OCI-LY1 (cell line): Measurements from ENCODE around the gene SH3BGRL2.

Source experiments
- EZH2 ChIP-seq: fragments of 200-600 bp; sonication (generic), shearing (Covaris generic); IDR thresholded peaks from 2 replicates; pipeline ENCODE4 v1.8.0; 2017; ENCODE audit warnings: borderline replicate concordance, mixed run types, mild to moderate bottlenecking, antibody characterized with exemption, low read length, moderate library complexity, mixed read lengths
- TF ChIP-seq, protein P1 (sequence below): fragments of 200-600 bp; sonication (generic), shearing (Covaris generic); IDR thresholded peaks from 2 replicates; pipeline ENCODE4 v1.5.1; 2017; ENCODE audit warnings: mild to moderate bottlenecking, antibody characterized with exemption, low read length, moderate library complexity, mixed read lengths

DNA sequence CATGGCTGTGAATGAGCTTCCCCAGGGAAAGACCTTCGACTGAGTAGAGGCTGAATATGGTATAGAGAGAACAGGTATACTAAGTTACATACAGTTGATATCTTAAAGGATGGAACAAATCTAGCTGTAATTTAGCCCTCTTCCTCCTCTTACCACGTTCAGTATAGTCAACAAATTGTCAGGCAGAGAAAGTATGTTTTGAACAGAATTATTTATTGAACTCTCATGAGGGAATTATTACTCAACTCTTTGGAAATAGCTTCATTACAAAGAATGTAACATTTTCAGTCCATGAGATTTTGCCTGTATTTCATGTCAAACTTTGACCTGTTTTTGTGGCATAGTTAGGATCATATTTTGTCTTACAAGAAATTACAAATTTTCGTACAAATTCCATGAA is 63.0 kb downstream of the SH3BGRL2 start:
- TF ChIP-seq, protein P1, sequence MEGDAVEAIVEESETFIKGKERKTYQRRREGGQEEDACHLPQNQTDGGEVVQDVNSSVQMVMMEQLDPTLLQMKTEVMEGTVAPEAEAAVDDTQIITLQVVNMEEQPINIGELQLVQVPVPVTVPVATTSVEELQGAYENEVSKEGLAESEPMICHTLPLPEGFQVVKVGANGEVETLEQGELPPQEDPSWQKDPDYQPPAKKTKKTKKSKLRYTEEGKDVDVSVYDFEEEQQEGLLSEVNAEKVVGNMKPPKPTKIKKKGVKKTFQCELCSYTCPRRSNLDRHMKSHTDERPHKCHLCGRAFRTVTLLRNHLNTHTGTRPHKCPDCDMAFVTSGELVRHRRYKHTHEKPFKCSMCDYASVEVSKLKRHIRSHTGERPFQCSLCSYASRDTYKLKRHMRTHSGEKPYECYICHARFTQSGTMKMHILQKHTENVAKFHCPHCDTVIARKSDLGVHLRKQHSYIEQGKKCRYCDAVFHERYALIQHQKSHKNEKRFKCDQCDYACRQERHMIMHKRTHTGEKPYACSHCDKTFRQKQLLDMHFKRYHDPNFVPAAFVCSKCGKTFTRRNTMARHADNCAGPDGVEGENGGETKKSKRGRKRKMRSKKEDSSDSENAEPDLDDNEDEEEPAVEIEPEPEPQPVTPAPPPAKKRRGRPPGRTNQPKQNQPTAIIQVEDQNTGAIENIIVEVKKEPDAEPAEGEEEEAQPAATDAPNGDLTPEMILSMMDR = no peak
- no peak for TF ChIP-seq EZH2
